ENCODE measurements around the gene RAD51. TPM values are rescaled to one million over a fixed set of nuclear protein-coding genes. Genes with fewer than 3 reads are reported as not detected.
"Not testable (repeated sequence)": the region's sequence is repeated elsewhere in the genome, so short reads cannot be mapped to it uniquely, and the experiment has no call there.

Gene RAD51
- 10 to 100 TPM; 40.1 to 61.4 TPM for total RNA-seq

DNA sequence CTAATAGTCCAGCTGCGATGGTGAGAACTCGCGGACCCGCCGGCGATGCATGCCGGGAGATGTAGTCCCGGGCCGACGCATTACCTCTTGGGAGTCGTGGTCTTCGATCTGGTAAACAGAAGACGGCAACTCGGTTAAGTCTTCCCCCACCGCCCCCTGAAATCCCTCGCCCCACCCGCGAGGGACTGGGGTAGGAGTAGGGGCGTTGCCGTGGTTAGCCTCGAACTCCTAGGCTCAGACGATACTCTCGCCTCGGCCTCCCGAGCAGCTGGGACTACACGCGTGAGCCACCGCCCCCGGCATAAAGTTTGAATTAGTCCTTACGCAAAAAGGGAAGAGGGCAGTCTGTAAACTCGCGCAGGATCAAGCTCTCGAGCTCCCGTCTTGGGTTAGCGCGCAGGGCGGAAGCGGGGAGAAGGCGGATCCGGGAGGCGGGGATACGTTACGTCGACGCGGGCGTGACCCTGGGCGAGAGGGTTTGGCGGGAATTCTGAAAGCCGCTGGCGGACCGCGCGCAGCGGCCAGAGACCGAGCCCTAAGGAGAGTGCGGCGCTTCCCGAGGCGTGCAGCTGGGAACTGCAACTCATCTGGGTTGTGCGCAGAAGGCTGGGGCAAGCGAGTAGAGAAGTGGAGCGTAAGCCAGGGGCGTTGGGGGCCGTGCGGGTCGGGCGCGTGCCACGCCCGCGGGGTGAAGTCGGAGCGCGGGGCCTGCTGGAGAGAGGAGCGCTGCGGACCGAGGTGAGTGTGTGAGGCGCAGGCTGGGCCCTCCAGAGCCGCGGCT is at the start of gene RAD51:
Gene RAD51, plus strand, starts transcription at position 487 of the 781 bp plus-strand sequence. CDS start 3,585 bp downstream, outside the sequence.
- Mint-ChIP-seq H3K4me3 (peak within 1 kb of the TSS; percentile 93), H3K27me3 (no peaks in the 10 kb centered on the region), H3K36me3 (ENCODE audit: low read depth) (peaks cover 71% of the 10 kb centered on the region), H3K4me1 (peaks cover 15% of the 10 kb centered on the region), H3K27ac (peak within 1 kb of the TSS; percentile 98), H3K9me3 (no peaks in the 10 kb centered on the region)
- ATAC-seq (replicated peaks): peak; percentile 97

DNA sequence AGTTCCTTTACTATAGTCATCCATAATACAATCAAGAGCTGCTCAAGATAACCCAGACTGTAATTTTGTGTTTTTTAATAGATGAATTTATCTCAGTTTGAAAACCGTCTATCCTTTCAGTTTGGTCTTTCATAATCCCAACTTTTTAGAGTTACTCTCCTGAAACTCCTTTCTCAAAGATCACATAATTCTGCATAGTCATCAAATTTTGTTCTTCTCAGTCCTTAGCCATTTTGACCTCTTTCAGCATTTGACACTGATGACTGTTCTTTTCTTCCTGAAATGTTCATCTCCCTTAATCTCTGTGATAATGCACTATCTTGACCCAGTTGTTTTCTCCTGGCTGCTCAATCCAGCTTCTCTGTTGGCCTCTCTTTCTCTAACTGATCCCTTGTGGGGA is 47.5 kb upstream of the RAD51 start:
- Mint-ChIP-seq H3K9me3 (no peaks in the 10 kb centered on the region), H3K36me3 (ENCODE audit: low read depth) (no peaks in the 10 kb centered on the region), H3K4me1 (no peaks in the 10 kb centered on the region), H3K27me3 (no peaks in the 10 kb centered on the region), H3K4me3 (no peak overlapping the region), H3K27ac (no peak overlapping the region)
- no peak for ATAC-seq (replicated peaks)

GRCh38 chr15:40650479-40650878 is 44.5 kb upstream of the RAD51 start:
- Mint-ChIP-seq H3K4me1 (no peaks in the 10 kb centered on the region), H3K36me3 (ENCODE audit: low read depth) (no peaks in the 10 kb centered on the region), H3K9me3 (no peaks in the 10 kb centered on the region), H3K4me3 (no peak overlapping the region), H3K27ac (no peak overlapping the region), H3K27me3 (no peaks in the 10 kb centered on the region)
- ATAC-seq (replicated peaks): no peak

DNA sequence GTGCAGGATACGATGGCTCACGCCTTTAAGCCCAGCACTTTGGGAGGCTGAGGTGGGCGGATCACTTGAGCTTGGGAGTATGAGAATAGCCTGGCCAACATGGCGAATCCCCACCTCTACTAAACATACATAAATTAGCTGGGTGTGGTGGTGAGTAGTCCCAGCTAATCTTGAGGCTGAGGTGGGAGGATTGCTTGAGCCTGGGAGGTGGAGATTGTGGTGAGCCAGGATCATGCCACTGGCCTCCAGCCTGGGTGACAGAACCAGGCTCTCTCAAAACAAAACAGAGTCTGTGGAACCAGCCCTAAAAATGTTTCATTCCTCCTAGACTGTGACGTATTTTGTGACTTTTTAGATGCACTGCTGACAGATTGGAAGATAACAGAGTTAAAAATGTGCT is 34.3 kb upstream of the RAD51 start:
- no peaks in the 10 kb centered on the region for H3K9me3 Mint-ChIP-seq
- H3K27me3 Mint-ChIP-seq: no peaks in the 10 kb centered on the region
- H3K36me3 Mint-ChIP-seq (ENCODE audit: low read depth): no peaks in the 10 kb centered on the region
- H3K27ac Mint-ChIP-seq: no peak overlapping the region
- no peaks in the 10 kb centered on the region for H3K4me1 Mint-ChIP-seq
- H3K4me3 Mint-ChIP-seq: no peak overlapping the region
- ATAC-seq (replicated peaks): peak; percentile 42

- H3K4me3 Mint-ChIP-seq: no peak overlapping the region
- ATAC-seq (replicated peaks): peak; percentile 37
- H3K9me3 Mint-ChIP-seq: no peaks in the 10 kb centered on the region
- H3K27ac Mint-ChIP-seq: no peak overlapping the region
- H3K4me1 Mint-ChIP-seq: no peaks in the 10 kb centered on the region
- H3K36me3 Mint-ChIP-seq (ENCODE audit: low read depth): no peaks in the 10 kb centered on the region
- no peaks in the 10 kb centered on the region for H3K27me3 Mint-ChIP-seq
These were observed 30.1 kb upstream of the RAD51 start for GRCh38 chr15:40664909-40665308.

- not testable (repeated sequence) for H3K27me3 Mint-ChIP-seq; H3K36me3 Mint-ChIP-seq (ENCODE audit: low read depth); ATAC-seq (replicated peaks); H3K9me3 Mint-ChIP-seq; H3K27ac Mint-ChIP-seq; H3K4me1 Mint-ChIP-seq; H3K4me3 Mint-ChIP-seq
These were observed 18.7 kb upstream of the RAD51 start for GRCh38 chr15:40676290-40676689.

DNA sequence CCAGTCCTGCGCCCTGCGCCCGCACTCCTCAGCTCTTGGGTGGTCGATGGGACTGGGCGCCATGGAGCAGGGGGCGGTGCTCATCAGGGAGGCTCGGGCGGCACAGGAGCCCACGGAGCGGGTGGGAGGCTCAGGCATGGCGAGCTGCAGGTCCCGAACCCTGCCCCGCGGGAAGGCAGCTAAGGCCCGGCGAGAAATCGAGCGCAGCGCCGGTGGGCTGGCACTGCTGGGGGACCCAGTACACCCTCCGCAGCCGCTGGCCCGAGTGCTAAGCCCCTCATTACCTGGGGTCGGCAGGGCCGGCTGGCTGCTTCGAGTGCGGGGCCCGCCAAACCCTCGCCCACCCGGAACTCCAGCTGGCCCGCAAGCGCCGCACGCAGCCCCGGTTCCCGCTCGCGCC is 18.1 kb upstream of the RAD51 start:
- not testable (repeated sequence) for H3K36me3 Mint-ChIP-seq (ENCODE audit: low read depth); H3K9me3 Mint-ChIP-seq; H3K4me1 Mint-ChIP-seq; H3K4me3 Mint-ChIP-seq; H3K27me3 Mint-ChIP-seq; ATAC-seq (replicated peaks); H3K27ac Mint-ChIP-seq

DNA sequence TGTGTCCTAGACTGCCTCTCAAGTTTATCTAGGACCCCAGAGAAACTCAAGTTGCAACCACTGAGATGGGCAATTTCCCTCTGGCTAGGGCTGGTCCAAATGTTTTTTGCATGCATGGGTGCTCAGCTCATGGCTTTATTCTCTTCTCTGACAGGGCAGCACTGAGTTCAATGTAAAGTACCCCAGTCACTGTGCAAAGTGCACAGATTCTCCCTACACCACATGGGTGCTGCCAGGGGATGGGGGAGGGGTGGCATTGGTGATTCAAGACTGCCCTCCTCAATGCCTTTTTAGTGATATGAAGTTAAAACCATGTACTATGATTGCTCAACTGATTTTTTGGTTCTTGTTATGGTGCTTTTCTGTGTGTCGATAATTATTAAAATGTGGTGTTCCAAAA is 14.8 kb upstream of the RAD51 start:
- Mint-ChIP-seq H3K36me3 (ENCODE audit: low read depth) (no peaks in the 10 kb centered on the region), H3K27me3 (no peaks in the 10 kb centered on the region), H3K4me1 (no peaks in the 10 kb centered on the region), H3K9me3 (no peaks in the 10 kb centered on the region), H3K4me3 (no peak overlapping the region), H3K27ac (no peak overlapping the region)
- ATAC-seq (replicated peaks): no peak

DNA sequence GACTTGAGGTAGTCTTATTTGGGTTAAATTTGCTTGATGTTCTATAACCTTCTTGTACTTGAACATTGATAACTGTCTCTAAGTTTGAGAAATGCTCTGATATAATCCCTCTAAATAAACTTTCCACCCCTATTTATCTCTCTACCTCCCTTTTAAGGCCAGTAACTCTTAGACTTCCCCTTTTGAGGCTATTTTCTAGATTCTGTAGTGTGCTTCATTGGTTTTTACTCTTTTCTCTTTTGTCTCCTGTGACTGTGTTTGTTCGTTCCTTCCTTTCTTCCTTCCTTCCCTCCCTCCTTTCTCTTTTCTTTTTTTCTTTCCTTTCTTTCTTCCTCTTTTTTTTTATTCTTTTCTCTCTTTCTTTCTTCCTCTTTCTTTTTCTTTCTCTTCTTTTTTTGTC is 14.0 kb upstream of the RAD51 start:
- H3K27me3 Mint-ChIP-seq; ATAC-seq (replicated peaks); H3K4me1 Mint-ChIP-seq; H3K4me3 Mint-ChIP-seq; H3K27ac Mint-ChIP-seq; H3K36me3 Mint-ChIP-seq (ENCODE audit: low read depth); H3K9me3 Mint-ChIP-seq: not testable (repeated sequence)

GRCh38 chr15:40684381-40684780 is 10.6 kb upstream of the RAD51 start:
- Mint-ChIP-seq H3K9me3 (no peaks in the 10 kb centered on the region), H3K4me3 (no peak overlapping the region), H3K36me3 (ENCODE audit: low read depth) (peaks cover under 1% of the 10 kb centered on the region), H3K4me1 (peaks cover under 1% of the 10 kb centered on the region), H3K27ac (peak overlapping the region; percentile 54), H3K27me3 (no peaks in the 10 kb centered on the region)
- no peak for ATAC-seq (replicated peaks)

GRCh38 chr15:40685376-40685775 is 9.6 kb upstream of the RAD51 start:
- peaks cover 7% of the 10 kb centered on the region for H3K36me3 Mint-ChIP-seq (ENCODE audit: low read depth)

DNA sequence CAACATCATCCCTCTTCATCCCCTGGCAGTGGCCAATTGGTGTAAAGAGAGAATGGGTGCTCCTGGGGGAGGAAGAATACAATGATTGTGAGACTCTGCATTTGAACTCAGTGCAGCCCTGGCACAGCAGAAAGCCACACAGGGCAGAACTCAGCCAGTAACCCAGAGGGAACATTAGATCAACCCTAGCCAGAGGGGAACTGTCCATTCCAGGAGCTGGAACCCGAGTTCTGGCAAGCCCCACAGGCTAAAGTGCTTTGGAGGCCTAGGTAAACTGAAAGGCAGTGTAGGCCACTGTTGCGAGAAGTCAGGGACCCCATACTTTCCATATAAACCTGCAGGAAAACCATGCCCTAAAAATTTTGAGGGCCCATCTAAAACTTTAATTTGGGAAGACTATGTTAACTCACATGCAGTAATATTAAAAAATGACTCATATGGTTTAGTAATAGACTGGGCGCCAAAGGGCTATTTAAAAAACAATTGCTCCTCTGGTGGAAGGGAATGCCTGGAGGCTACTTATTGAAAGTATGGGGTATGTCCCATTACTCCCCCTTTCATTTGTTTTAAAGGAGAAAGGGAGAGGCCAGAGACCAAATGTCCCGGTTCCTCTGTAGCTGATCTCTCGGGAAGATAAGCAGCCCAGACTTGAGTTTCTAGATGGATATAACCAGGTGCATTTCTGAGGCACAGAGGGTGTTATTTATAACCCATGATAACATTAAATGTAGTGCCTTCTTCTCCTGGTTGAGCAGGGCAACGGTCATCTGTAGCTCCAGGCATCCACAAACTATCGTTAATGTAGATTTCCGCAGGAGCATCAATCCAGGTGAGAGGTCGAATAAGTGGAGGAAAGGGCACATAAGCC is 5.8 kb upstream of the RAD51 start:
- H3K27ac Mint-ChIP-seq: peak overlapping the region; percentile 8
- no peak for ATAC-seq (replicated peaks)

More at GRCh38 chr15:40685376-40685775, 9.6 kb upstream of the RAD51 start:
- ATAC-seq (replicated peaks): no peak
- peaks cover 6% of the 10 kb centered on the region for H3K4me1 Mint-ChIP-seq
- no peaks in the 10 kb centered on the region for H3K27me3 Mint-ChIP-seq
- H3K27ac Mint-ChIP-seq: peak overlapping the region; percentile 54
- H3K9me3 Mint-ChIP-seq: no peaks in the 10 kb centered on the region
- H3K4me3 Mint-ChIP-seq: no peak overlapping the region

DNA sequence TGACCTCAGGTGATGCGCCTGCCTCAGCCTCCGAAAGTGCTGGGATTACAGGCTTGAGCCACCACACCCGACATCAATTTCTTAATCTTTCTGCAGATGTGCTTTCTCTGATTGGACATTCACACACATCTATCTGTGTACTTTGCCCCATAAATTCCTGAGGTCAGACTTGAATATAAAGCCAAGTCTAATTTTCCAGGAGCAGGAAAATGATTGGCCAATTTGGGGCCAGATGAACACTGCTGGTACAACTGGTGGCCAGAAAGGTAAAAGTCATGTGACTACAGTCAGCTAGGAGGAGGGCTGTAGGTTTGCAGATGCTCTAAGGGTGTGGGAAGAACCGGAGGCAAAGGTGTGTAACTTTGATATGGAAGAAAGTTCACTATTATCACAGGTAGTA is 3.2 kb upstream of the RAD51 start:
- ATAC-seq (replicated peaks): no peak
- Mint-ChIP-seq H3K36me3 (ENCODE audit: low read depth) (peaks cover 46% of the 10 kb centered on the region), H3K27me3 (no peaks in the 10 kb centered on the region), H3K9me3 (no peaks in the 10 kb centered on the region), H3K4me3 (no peak overlapping the region), H3K27ac (no peak overlapping the region), H3K4me1 (peaks cover 15% of the 10 kb centered on the region)

More for the DNA sequence above, 5.8 kb upstream of the RAD51 start:
- Mint-ChIP-seq H3K9me3 (no peaks in the 10 kb centered on the region), H3K4me3 (no peak overlapping the region), H3K36me3 (ENCODE audit: low read depth) (peaks cover 20% of the 10 kb centered on the region), H3K27me3 (no peaks in the 10 kb centered on the region), H3K4me1 (peaks cover 11% of the 10 kb centered on the region)

GRCh38 chr15:40693904-40694687 is 878 bp upstream of the RAD51 start:
- no peaks in the 10 kb centered on the region for H3K9me3 Mint-ChIP-seq
- no peak for ATAC-seq (replicated peaks)
- peak overlapping the region; percentile 98 for H3K27ac Mint-ChIP-seq
- no peaks in the 10 kb centered on the region for H3K27me3 Mint-ChIP-seq
- H3K36me3 Mint-ChIP-seq (ENCODE audit: low read depth): peaks cover 69% of the 10 kb centered on the region
- H3K4me3 Mint-ChIP-seq: peak overlapping the region; percentile 93
- peaks cover 21% of the 10 kb centered on the region for H3K4me1 Mint-ChIP-seq

Measured in activated T-helper 17 cell treated with anti-CD3 and anti-CD28 coated beads, Interleukin-2, amount 50 U/mL, for 72 hours (primary cell).